ENCODE results near the gene SUFU. TPM values are rescaled to one million over a fixed set of nuclear protein-coding genes. Genes with fewer than 3 reads are reported as not detected.

SUFU gene
- total RNA-seq, 1 donor from 2014 or later, result 11.5 TPM

DNA sequence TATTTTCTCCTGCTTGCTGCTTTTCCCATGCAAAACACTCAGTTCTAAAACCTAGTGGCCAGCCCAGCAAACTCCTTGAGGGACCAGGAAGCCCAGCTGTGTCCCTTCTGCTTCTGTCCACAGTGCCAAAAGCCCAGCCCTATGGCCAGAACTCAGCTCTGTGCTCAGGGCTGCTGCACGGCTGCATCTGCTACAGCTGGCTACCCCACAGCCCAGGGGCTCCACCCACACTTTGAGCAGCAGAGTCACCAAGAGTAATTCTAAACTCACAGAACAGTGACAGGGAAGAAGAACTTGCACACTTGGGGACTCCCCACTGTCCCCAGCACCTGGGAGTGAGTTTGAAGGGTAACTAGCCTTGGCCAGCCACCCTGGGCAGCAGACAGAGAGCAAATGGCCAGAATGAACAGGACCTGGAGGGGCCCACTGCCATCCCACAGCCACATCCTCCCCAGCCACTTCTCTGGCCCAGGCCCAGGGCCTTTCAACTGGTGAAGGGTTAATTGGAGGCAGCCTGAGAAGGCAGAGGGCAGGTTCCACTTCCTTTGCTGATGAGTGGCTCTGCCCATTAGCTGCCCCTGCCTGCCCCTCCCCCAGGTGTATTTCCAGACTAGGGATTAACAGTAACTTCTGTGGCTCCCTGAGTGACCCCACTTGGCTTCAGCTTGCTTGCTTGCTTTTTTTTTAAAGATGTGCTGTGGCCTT, 112.4 kb downstream of the SUFU start:
- Histone ChIP-seq H3K9me3 (ENCODE audit: low read depth) (no peaks in the 10 kb centered on the region), H3K4me2 (no peak overlapping the region), H3K36me3 (no peaks in the 10 kb centered on the region), H3K27me3 (no peaks in the 10 kb centered on the region), H3K27ac (no peak overlapping the region), H4K20me1 (ENCODE audit: low read depth) (peaks cover 5% of the 10 kb centered on the region), H3K4me3 (no peak overlapping the region), H3F3A (ENCODE audit: low read depth) (no peaks in the 10 kb centered on the region), H3K9ac (no peak overlapping the region), H3K4me1 (peaks cover 6% of the 10 kb centered on the region), H3K79me2 (ENCODE audit: low read depth) (no peaks in the 10 kb centered on the region), H2AFZ (replicated peaks) (no peak overlapping the region)
- H3K4me1 Mint-ChIP-seq, result peaks cover 30% of the 10 kb centered on the region
- no peak overlapping the region for H3K27ac Mint-ChIP-seq
- H3K36me3 Mint-ChIP-seq, result peaks cover 22% of the 10 kb centered on the region
- peaks cover 4% of the 10 kb centered on the region for H3K27me3 Mint-ChIP-seq (ENCODE audit: insufficient read depth, low read depth)
- no peak overlapping the region for H3K4me3 Mint-ChIP-seq
- no peaks in the 10 kb centered on the region for H3K9me3 Mint-ChIP-seq
- no peak for DNase-seq (ENCODE audit: low spot score)
- TF ChIP-seq, protein P1, sequence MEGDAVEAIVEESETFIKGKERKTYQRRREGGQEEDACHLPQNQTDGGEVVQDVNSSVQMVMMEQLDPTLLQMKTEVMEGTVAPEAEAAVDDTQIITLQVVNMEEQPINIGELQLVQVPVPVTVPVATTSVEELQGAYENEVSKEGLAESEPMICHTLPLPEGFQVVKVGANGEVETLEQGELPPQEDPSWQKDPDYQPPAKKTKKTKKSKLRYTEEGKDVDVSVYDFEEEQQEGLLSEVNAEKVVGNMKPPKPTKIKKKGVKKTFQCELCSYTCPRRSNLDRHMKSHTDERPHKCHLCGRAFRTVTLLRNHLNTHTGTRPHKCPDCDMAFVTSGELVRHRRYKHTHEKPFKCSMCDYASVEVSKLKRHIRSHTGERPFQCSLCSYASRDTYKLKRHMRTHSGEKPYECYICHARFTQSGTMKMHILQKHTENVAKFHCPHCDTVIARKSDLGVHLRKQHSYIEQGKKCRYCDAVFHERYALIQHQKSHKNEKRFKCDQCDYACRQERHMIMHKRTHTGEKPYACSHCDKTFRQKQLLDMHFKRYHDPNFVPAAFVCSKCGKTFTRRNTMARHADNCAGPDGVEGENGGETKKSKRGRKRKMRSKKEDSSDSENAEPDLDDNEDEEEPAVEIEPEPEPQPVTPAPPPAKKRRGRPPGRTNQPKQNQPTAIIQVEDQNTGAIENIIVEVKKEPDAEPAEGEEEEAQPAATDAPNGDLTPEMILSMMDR (IDR thresholded peaks at IDR 0.05), result no peak
- TF ChIP-seq EZH2phosphoT487 (IDR thresholded peaks at IDR 0.05) (no peak), EZH2 (IDR thresholded peaks at IDR 0.05) (no peak)

DNA sequence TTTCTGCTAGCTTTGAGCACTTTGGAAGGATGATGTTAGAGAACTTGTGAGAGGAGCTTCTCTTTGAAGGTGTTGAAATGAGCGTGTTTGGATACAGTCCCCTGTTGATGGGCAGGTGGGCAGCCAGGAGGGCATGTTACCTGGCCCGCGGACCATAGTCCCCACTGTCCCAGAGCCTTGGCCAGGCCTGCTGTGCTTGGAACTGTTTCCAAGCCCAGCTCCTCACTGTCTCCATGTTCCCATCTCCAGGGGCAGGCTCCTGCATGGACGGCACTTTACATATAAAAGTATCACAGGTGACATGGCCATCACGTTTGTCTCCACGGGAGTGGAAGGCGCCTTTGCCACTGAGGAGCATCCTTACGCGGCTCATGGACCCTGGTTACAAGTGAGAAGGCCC, 113.3 kb downstream of the SUFU start:
- Histone ChIP-seq H3F3A (ENCODE audit: low read depth) (no peaks in the 10 kb centered on the region), H3K4me3 (no peak overlapping the region), H3K27me3 (no peaks in the 10 kb centered on the region), H3K27ac (no peak overlapping the region), H3K36me3 (no peaks in the 10 kb centered on the region), H2AFZ (replicated peaks) (no peak overlapping the region), H4K20me1 (ENCODE audit: low read depth) (peaks cover 5% of the 10 kb centered on the region), H3K4me1 (peaks cover 6% of the 10 kb centered on the region), H3K79me2 (ENCODE audit: low read depth) (no peaks in the 10 kb centered on the region), H3K9ac (no peak overlapping the region), H3K9me3 (ENCODE audit: low read depth) (no peaks in the 10 kb centered on the region), H3K4me2 (no peak overlapping the region)
- Mint-ChIP-seq H3K27ac (peak overlapping the region; percentile 78), H3K36me3 (peaks cover 24% of the 10 kb centered on the region), H3K4me1 (peaks cover 21% of the 10 kb centered on the region), H3K27me3 (ENCODE audit: insufficient read depth, low read depth) (peaks cover 4% of the 10 kb centered on the region), H3K9me3 (no peaks in the 10 kb centered on the region), H3K4me3 (no peak overlapping the region)
- no peak for DNase-seq (ENCODE audit: low spot score)
- TF ChIP-seq EZH2 (IDR thresholded peaks at IDR 0.05) (no peak), EZH2phosphoT487 (IDR thresholded peaks at IDR 0.05) (no peak)
- TF ChIP-seq, protein P1 (IDR thresholded peaks at IDR 0.05), result no peak

DNA sequence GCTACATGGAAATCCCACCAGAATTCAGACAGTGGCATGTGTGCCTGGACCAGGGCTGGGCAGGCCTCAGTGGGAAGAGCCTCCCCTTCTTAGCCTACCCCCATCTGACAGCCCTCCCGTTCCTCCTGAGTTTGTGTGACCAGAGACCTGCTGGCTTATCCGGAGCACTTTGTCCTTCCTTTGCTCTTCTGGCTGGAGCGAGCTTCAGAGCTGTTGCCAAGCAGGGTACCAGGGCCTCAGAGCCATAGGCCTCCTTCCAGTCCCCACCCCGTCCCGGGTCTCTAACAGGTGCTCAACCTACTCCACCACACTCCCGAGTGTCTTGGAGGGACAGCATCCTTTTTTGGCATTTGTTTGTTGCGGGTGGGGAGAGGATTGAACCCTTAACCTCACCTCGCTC, 114.0 kb downstream of the SUFU start:
- DNase-seq (ENCODE audit: low spot score), result no peak
- Mint-ChIP-seq H3K27me3 (ENCODE audit: insufficient read depth, low read depth) (peaks cover 4% of the 10 kb centered on the region), H3K9me3 (no peaks in the 10 kb centered on the region), H3K27ac (no peak overlapping the region), H3K4me3 (no peak overlapping the region), H3K36me3 (peaks cover 24% of the 10 kb centered on the region), H3K4me1 (peaks cover 14% of the 10 kb centered on the region)
- no peak for TF ChIP-seq EZH2phosphoT487 (IDR thresholded peaks at IDR 0.05)
- TF ChIP-seq EZH2 (IDR thresholded peaks at IDR 0.05), result no peak
- TF ChIP-seq, protein P1 (IDR thresholded peaks at IDR 0.05), result no peak
- H3K4me2 ChIP-seq, result no peak overlapping the region
- H3K4me3 ChIP-seq, result no peak overlapping the region
- no peak overlapping the region for H3K9ac ChIP-seq
- H3K27me3 ChIP-seq, result no peaks in the 10 kb centered on the region
- H3F3A ChIP-seq (ENCODE audit: low read depth), result no peaks in the 10 kb centered on the region
- H3K4me1 ChIP-seq, result peaks cover 6% of the 10 kb centered on the region
- H4K20me1 ChIP-seq (ENCODE audit: low read depth), result peaks cover 5% of the 10 kb centered on the region
- no peaks in the 10 kb centered on the region for H3K79me2 ChIP-seq (ENCODE audit: low read depth)
- H3K27ac ChIP-seq, result no peak overlapping the region
- no peaks in the 10 kb centered on the region for H3K9me3 ChIP-seq (ENCODE audit: low read depth)
- no peaks in the 10 kb centered on the region for H3K36me3 ChIP-seq
- H2AFZ ChIP-seq (replicated peaks), result no peak overlapping the region
